Astrocyte (in vitro differentiated cells and primary cell): Measurements from ENCODE around the gene NPHS2. TPM values are rescaled to one million over a fixed set of nuclear protein-coding genes. Genes with fewer than 3 reads are reported as not detected.
"Not testable (repeated sequence)": the region's sequence is repeated elsewhere in the genome, so short reads cannot be mapped to it uniquely, and the experiment has no call there.

Experiments used
- DNase-seq: peaks from one replicate; pipeline ENCODE4 v3.0.0-alpha.2; 2010; ENCODE audit warnings: low read depth
- FAIRE-seq: peaks from 2 replicates; lab custom pipeline; 2011; peaks lifted over from hg19 to GRCh38; lab: Jason Lieb, UNC
- H2AFZ ChIP-seq: 2 replicates; pipeline ENCODE4 v1.6.0; 2012; ENCODE audit warnings: low read depth, low read length, inconsistent platforms
- H3K27ac ChIP-seq: 2 replicates; pipeline ENCODE4 v1.5.1; 2011; ENCODE audit warnings: low read depth, low read length, inconsistent platforms
- H3K27me3 ChIP-seq: 2 replicates; pipeline ENCODE4 v1.6.0; 2011; ENCODE audit warnings: low read length, inconsistent platforms; ENCODE audit not compliant: insufficient read depth
- H3K36me3 ChIP-seq: 2 replicates; pipeline ENCODE4 v1.5.1; 2011; ENCODE audit warnings: low read length, inconsistent platforms; ENCODE audit not compliant: insufficient read depth
- H3K4me1 ChIP-seq: 2 replicates; pipeline ENCODE4 v1.5.1; 2011; ENCODE audit warnings: low read length, inconsistent platforms; ENCODE audit not compliant: insufficient read depth
- H3K4me2 ChIP-seq: 2 replicates; pipeline ENCODE4 v1.6.0; 2012; ENCODE audit warnings: low read length, inconsistent platforms
- H3K4me3 ChIP-seq: 2 replicates; pipeline ENCODE4 v1.5.1; 2011; ENCODE audit warnings: low read depth, mild to moderate bottlenecking, low read length, inconsistent platforms; ENCODE audit not compliant: insufficient read depth
- H3K79me2 ChIP-seq: 2 replicates; pipeline ENCODE4 v1.6.0; 2012; ENCODE audit warnings: mild to moderate bottlenecking, low read length, inconsistent platforms; ENCODE audit not compliant: insufficient read depth
- H3K9ac ChIP-seq: 2 replicates; pipeline ENCODE4 v1.6.0; 2012; ENCODE audit warnings: mild to moderate bottlenecking, low read length, inconsistent platforms
- H3K9me3 ChIP-seq: 2 replicates; pipeline ENCODE4 v1.5.1; 2012; ENCODE audit warnings: low read depth, mild to moderate bottlenecking, low read length, inconsistent platforms; ENCODE audit not compliant: insufficient read depth
- H4K20me1 ChIP-seq: 2 replicates; pipeline ENCODE4 v1.6.0; 2012; ENCODE audit warnings: low read length, inconsistent platforms; ENCODE audit not compliant: insufficient read depth
- H3K27ac Mint-ChIP-seq: one replicate; pipeline ENCODE4 v1.8.0; 2021; ENCODE audit warnings: mild to moderate bottlenecking, mixed read lengths; ENCODE audit not compliant: unreplicated experiment
- H3K27me3 Mint-ChIP-seq: one replicate; pipeline ENCODE4 v1.8.0; 2021; ENCODE audit warnings: low read depth, mixed read lengths; ENCODE audit not compliant: unreplicated experiment
- H3K36me3 Mint-ChIP-seq: one replicate; pipeline ENCODE4 v1.8.0; 2021; ENCODE audit warnings: low read depth, mixed read lengths; ENCODE audit not compliant: unreplicated experiment
- H3K4me1 Mint-ChIP-seq: one replicate; pipeline ENCODE4 v1.8.0; 2021; ENCODE audit warnings: low read depth, mixed read lengths; ENCODE audit not compliant: unreplicated experiment
- H3K4me3 Mint-ChIP-seq: one replicate; pipeline ENCODE4 v1.8.0; 2021; ENCODE audit warnings: mild to moderate bottlenecking, moderate library complexity, mixed read lengths; ENCODE audit not compliant: unreplicated experiment
- H3K9me3 Mint-ChIP-seq: one replicate; pipeline ENCODE4 v1.8.0; 2021; ENCODE audit warnings: mild to moderate bottlenecking, mixed read lengths; ENCODE audit not compliant: unreplicated experiment
- EZH2 ChIP-seq: IDR thresholded peaks from 2 replicates; pipeline ENCODE4 v1.6.1; 2012; ENCODE audit warnings: mild to moderate bottlenecking, low read length, inconsistent platforms; ENCODE audit not compliant: insufficient read depth
- total RNA-seq: library from RNA; stranded (reverse); gene quantifications from 2 replicates; pipeline ENCODE4 v1.2.1, GENCODE V29; 2021
- TF ChIP-seq, protein P1 (sequence below): IDR thresholded peaks from 2 replicates; pipeline ENCODE4 v1.5.1; 2011; ENCODE audit warnings: low read depth, mild to moderate bottlenecking, inconsistent platforms, low read length, moderate library complexity; ENCODE audit not compliant: insufficient read depth

The NPHS2 gene
- total RNA-seq, 1 donor from 2014 or later, result not detected

GRCh38 chr1:179541774-179542173 is 34.0 kb downstream of the NPHS2 start:
- Histone ChIP-seq H3K4me3 (no peak overlapping the region), H3K9ac (no peak overlapping the region), H3K27me3 (no peaks in the 10 kb centered on the region), H3K4me2 (no peak overlapping the region), H2AFZ (no peak overlapping the region), H3K9me3 (no peaks in the 10 kb centered on the region), H3K36me3 (no peaks in the 10 kb centered on the region), H4K20me1 (no peaks in the 10 kb centered on the region), H3K79me2 (no peaks in the 10 kb centered on the region), H3K4me1 (no peaks in the 10 kb centered on the region), H3K27ac (no peak overlapping the region)
- Mint-ChIP-seq H3K27me3 (peaks cover 6% of the 10 kb centered on the region), H3K9me3 (peaks cover 15% of the 10 kb centered on the region), H3K4me1 (peaks cover under 1% of the 10 kb centered on the region), H3K27ac (no peak overlapping the region), H3K36me3 (peaks cover 2% of the 10 kb centered on the region), H3K4me3 (no peak overlapping the region)
- FAIRE-seq (no peak), DNase-seq (no peak)
- TF ChIP-seq EZH2, result no peak
- TF ChIP-seq, protein P1, sequence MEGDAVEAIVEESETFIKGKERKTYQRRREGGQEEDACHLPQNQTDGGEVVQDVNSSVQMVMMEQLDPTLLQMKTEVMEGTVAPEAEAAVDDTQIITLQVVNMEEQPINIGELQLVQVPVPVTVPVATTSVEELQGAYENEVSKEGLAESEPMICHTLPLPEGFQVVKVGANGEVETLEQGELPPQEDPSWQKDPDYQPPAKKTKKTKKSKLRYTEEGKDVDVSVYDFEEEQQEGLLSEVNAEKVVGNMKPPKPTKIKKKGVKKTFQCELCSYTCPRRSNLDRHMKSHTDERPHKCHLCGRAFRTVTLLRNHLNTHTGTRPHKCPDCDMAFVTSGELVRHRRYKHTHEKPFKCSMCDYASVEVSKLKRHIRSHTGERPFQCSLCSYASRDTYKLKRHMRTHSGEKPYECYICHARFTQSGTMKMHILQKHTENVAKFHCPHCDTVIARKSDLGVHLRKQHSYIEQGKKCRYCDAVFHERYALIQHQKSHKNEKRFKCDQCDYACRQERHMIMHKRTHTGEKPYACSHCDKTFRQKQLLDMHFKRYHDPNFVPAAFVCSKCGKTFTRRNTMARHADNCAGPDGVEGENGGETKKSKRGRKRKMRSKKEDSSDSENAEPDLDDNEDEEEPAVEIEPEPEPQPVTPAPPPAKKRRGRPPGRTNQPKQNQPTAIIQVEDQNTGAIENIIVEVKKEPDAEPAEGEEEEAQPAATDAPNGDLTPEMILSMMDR, result no peak

DNA sequence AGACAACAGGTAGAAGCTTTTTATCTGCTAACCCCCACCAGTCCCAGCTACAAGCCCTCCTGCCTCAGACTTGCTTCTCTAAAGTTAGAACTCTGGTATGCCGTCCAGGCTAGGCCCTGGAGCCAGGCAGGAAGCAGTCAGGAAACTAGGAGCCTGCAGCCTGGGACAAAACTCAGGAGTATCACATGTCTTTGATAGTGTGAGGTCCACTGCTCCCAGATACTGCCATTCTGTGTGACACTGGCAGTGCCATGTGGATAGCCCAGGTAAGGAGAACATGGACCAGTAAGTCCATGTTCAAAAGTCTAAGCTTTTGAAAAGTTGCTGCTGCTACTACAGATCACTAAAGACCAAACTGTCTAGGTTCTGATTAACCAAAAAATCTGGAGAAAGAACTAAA is 45.4 kb downstream of the NPHS2 start:
- no peak overlapping the region for H3K9ac ChIP-seq
- no peaks in the 10 kb centered on the region for H3K79me2 ChIP-seq
- H2AFZ ChIP-seq, result no peak overlapping the region
- Mint-ChIP-seq H3K27ac (no peak overlapping the region), H3K4me1 (no peaks in the 10 kb centered on the region), H3K9me3 (peaks cover 11% of the 10 kb centered on the region), H3K36me3 (no peaks in the 10 kb centered on the region), H3K27me3 (peaks cover 10% of the 10 kb centered on the region), H3K4me3 (no peak overlapping the region)
- H3K27me3 ChIP-seq, result no peaks in the 10 kb centered on the region
- no peaks in the 10 kb centered on the region for H3K36me3 ChIP-seq
- no peak overlapping the region for H3K4me3 ChIP-seq
- no peak overlapping the region for H3K27ac ChIP-seq
- TF ChIP-seq EZH2, result no peak
- TF ChIP-seq, protein P1, result no peak
- no peak overlapping the region for H3K4me2 ChIP-seq
- no peak for DNase-seq
- H3K4me1 ChIP-seq, result no peaks in the 10 kb centered on the region
- no peak for FAIRE-seq
- H3K9me3 ChIP-seq, result no peaks in the 10 kb centered on the region
- H4K20me1 ChIP-seq, result no peaks in the 10 kb centered on the region

- Mint-ChIP-seq H3K27me3 (peaks cover 12% of the 10 kb centered on the region), H3K4me3 (no peak overlapping the region), H3K9me3 (peaks cover 11% of the 10 kb centered on the region), H3K36me3 (no peaks in the 10 kb centered on the region), H3K27ac (no peak overlapping the region), H3K4me1 (no peaks in the 10 kb centered on the region)
- TF ChIP-seq EZH2, result no peak
- TF ChIP-seq, protein P1, result no peak
- H3K4me1 ChIP-seq, result no peaks in the 10 kb centered on the region
- H3K79me2 ChIP-seq, result no peaks in the 10 kb centered on the region
- FAIRE-seq (no peak), DNase-seq (no peak)
- no peak overlapping the region for H3K27ac ChIP-seq
- no peak overlapping the region for H3K4me2 ChIP-seq
- H4K20me1 ChIP-seq, result no peaks in the 10 kb centered on the region
- no peak overlapping the region for H3K4me3 ChIP-seq
- no peaks in the 10 kb centered on the region for H3K27me3 ChIP-seq
- H3K9ac ChIP-seq, result no peak overlapping the region
- no peaks in the 10 kb centered on the region for H3K9me3 ChIP-seq
- no peak overlapping the region for H2AFZ ChIP-seq
- no peaks in the 10 kb centered on the region for H3K36me3 ChIP-seq
Observed at GRCh38 chr1:179529482-179530195, 46.1 kb downstream of the NPHS2 start.

DNA sequence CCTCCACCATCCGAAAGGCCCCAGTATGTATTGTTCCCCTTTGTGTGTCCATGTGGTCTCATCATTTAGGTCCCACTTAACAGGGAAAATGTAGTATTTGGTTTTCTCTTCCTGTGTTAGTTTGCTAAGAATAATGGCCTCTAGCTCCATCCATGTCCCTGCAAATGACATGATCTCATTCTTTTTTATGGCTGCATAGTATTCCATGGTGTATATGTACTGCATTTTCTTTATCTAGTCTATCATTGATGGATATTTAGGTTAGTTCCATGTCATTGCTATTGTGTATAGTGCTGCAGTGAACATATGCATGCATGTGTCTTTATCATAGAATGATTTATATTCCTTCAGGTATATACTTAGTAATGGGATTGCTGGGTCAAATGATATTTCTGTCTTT is 57.2 kb downstream of the NPHS2 start:
- H3K4me2 ChIP-seq, H3K36me3 ChIP-seq, H3K36me3 Mint-ChIP-seq, H3K27ac Mint-ChIP-seq, H3K4me3 ChIP-seq, H3K4me3 Mint-ChIP-seq, H3K4me1 Mint-ChIP-seq, H2AFZ ChIP-seq, H4K20me1 ChIP-seq, FAIRE-seq, H3K27me3 Mint-ChIP-seq, DNase-seq, H3K9me3 ChIP-seq, H3K79me2 ChIP-seq, H3K27ac ChIP-seq, H3K9ac ChIP-seq, H3K27me3 ChIP-seq, H3K4me1 ChIP-seq, H3K9me3 Mint-ChIP-seq: not testable (repeated sequence)
